Epithelial cell of esophagus (primary cell): Measurements from ENCODE around the gene NRM.

Experiments
- DNase-seq: peaks from one replicate; pipeline ENCODE4 v3.0.0; 2010; ENCODE audit warnings: low read depth
- H3K4me3 ChIP-seq: 2 replicates; pipeline ENCODE4 v1.5.1; 2011; ENCODE audit warnings: mild to moderate bottlenecking, low read length, control low read depth
- CTCF ChIP-seq: IDR thresholded peaks from 2 replicates; pipeline ENCODE4 v1.5.1; 2011; ENCODE audit warnings: low read depth, mild to moderate bottlenecking, low read length, control low read depth, inconsistent platforms; ENCODE audit not compliant: insufficient read depth; ENCODE audit errors: missing control alignments

Gene NRM

GRCh38 chr6:30690403-30691207 is at the start of gene NRM:
Gene NRM, minus strand, starts transcription at chr6:30690984. Its CDS starts 10 bp downstream, at chr6:30690974.
- DNase-seq: peak; percentile 95
- peak within 1 kb of the TSS; percentile 72 for H3K4me3 ChIP-seq

GRCh38 chr6:30740540-30740870 is 49.7 kb upstream of the NRM start:
- H3K4me3 ChIP-seq: no peak overlapping the region
- TF ChIP-seq CTCF: no peak
- no peak for DNase-seq

More at GRCh38 chr6:30690403-30691207, at the start of gene NRM:
- TF ChIP-seq CTCF: no peak

- H3K4me3 ChIP-seq: no peak overlapping the region
- no peak for DNase-seq
- TF ChIP-seq CTCF: no peak
These were observed 47.7 kb upstream of the NRM start for GRCh38 chr6:30738532-30738931.

GRCh38 chr6:30735668-30736314 is 45.0 kb upstream of the NRM start:
- DNase-seq: no peak
- H3K4me3 ChIP-seq: no peak overlapping the region
- TF ChIP-seq CTCF: no peak

GRCh38 chr6:30732237-30732943 is 41.6 kb upstream of the NRM start:
- H3K4me3 ChIP-seq: no peak overlapping the region
- DNase-seq: no peak
- no peak for TF ChIP-seq CTCF

GRCh38 chr6:30730601-30731435 is 40.0 kb upstream of the NRM start:
- peak overlapping the region; percentile 15 for H3K4me3 ChIP-seq

More at GRCh38 chr6:30730601-30731435, 40.0 kb upstream of the NRM start:
- peak; percentile 91 for DNase-seq
- peak; percentile 87 for TF ChIP-seq CTCF
